HG02943 (cell line): ENCODE results near the gene CLK2.
"Not testable (repeated sequence)": the region's sequence is repeated elsewhere in the genome, so short reads cannot be mapped to it uniquely, and the experiment has no call there.

Experiments used
- ATAC-seq: cut with Tn5 transposase; IDR thresholded peaks from one replicate; pipeline ENCODE4 v1.9.1; 2021; ENCODE audit warnings: mild to moderate bottlenecking, low read depth, moderate library complexity; ENCODE audit not compliant: unreplicated experiment

CLK2 gene

GRCh38 chr1:155269381-155269780 lies 3.9 kb downstream of the CLK2 start:
- no peak for ATAC-seq

- no peak for ATAC-seq
Measured at GRCh38 chr1:155268630-155269029, 4.7 kb downstream of the CLK2 start.

- ATAC-seq, result no peak
Measured at GRCh38 chr1:155267373-155267772, 5.9 kb downstream of the CLK2 start.

GRCh38 chr1:155266553-155266952 lies 6.8 kb downstream of the CLK2 start:
- no peak for ATAC-seq

- no peak for ATAC-seq
Measured at GRCh38 chr1:155263067-155263466, 10.2 kb downstream of the CLK2 start.

- ATAC-seq, result peak; percentile 87
Measured at GRCh38 chr1:155261852-155262673, 11.2 kb downstream of the CLK2 start, which contains the start of gene SCAMP3. Gene SCAMP3, minus strand, starts transcription at chr1:155262360. Its CDS starts 209 bp downstream, at chr1:155262151.

GRCh38 chr1:155261493-155261851 lies 11.8 kb downstream of the CLK2 start:
- no peak for ATAC-seq

GRCh38 chr1:155260276-155260675 lies 13.0 kb downstream of the CLK2 start:
- no peak for ATAC-seq

- ATAC-seq, result no peak
Measured at GRCh38 chr1:155256058-155256852, 17.0 kb downstream of the CLK2 start.

- ATAC-seq, result no peak
Measured at GRCh38 chr1:155255243-155256007, 17.9 kb downstream of the CLK2 start, which contains the start of gene ENTREP3. Gene ENTREP3, minus strand, starts transcription at chr1:155255483. Its CDS starts 606 bp downstream, at chr1:155254877.

GRCh38 chr1:155254714-155255242 lies 18.5 kb downstream of the CLK2 start:
- ATAC-seq, result no peak

- no peak for ATAC-seq
Measured at GRCh38 chr1:155254228-155254713, 19.0 kb downstream of the CLK2 start.

- no peak for ATAC-seq
Measured at GRCh38 chr1:155253797-155254196, 19.5 kb downstream of the CLK2 start.

GRCh38 chr1:155253208-155253607 lies 20.1 kb downstream of the CLK2 start:
- ATAC-seq, result no peak

- ATAC-seq, result no peak
Measured at GRCh38 chr1:155251566-155251965, 21.7 kb downstream of the CLK2 start.

- no peak for ATAC-seq
Measured at GRCh38 chr1:155250633-155251449, 22.5 kb downstream of the CLK2 start.

GRCh38 chr1:155250246-155250632 lies 23.1 kb downstream of the CLK2 start:
- no peak for ATAC-seq

- no peak for ATAC-seq
Measured at GRCh38 chr1:155247667-155248553, 25.4 kb downstream of the CLK2 start.

- not testable (repeated sequence) for ATAC-seq
Measured at GRCh38 chr1:155246796-155247195, 26.5 kb downstream of the CLK2 start.
